HepG2 (cell line): ENCODE data around the gene RIMBP2. TPM values are rescaled to one million over a fixed set of nuclear protein-coding genes. Genes with fewer than 3 reads are reported as not detected.

ENCODE experiments used
- ATAC-seq: fragments of 200-7000 bp; cut with Tn5 transposase; 3 replicates; pipeline ENCODE4 v1.9.1; 2020; ENCODE audit warnings: mild to moderate bottlenecking, moderate library complexity
- BruUV-seq: library from RNA; stranded (reverse); fragments of 400-500 nt; replicated peaks from 2 replicates; lab custom pipeline; 2021; lab: Mats Ljungman, UMichigan
- CTCF ChIA-PET: fragments of 300-600 bp; formaldehyde crosslinking; extraction: SDS; loops from one replicate; lab custom pipeline; 2021; ENCODE audit warnings: low total read pairs, inconsistent platforms, low intra/inter-chr PET ratio; lab: Yijun Ruan, JAX
- POLR2A ChIA-PET: fragments of 350-600 bp; sonication (Branson Sonifier 250); formaldehyde crosslinking; loops from one replicate; lab custom pipeline; 2020; ENCODE audit warnings: antibody characterized with exemption, inconsistent platforms; lab: Yijun Ruan, JAX
- DNase-seq: peaks from one replicate; pipeline ENCODE4 v3.0.0-alpha.2; 2015; ENCODE audit warnings: low spot score
- FAIRE-seq: peaks from 3 replicates; lab custom pipeline; 2011; peaks lifted over from hg19 to GRCh38; lab: Jason Lieb, UNC
- H2AFZ ChIP-seq: one replicate; pipeline ENCODE4 v1.6.1; 2011; ENCODE audit warnings: low read length, inconsistent platforms
- H3K27ac ChIP-seq: fragments of 300-600 bp; 3 replicates; pipeline ENCODE4 v1.8.0; 2011; ENCODE audit warnings: mixed run types, mild to moderate bottlenecking, mixed read lengths, low read length, inconsistent platforms; ENCODE audit not compliant: insufficient read depth; ENCODE audit errors: extremely low read length
- H3K27me3 ChIP-seq, 2 experiments: fragments of 200-600 bp in 1 of 2; 2 replicates in 1 of 2; 3 replicates in 1 of 2; pipeline versions ENCODE4 v1.6.0 to v1.8.0; 2011; ENCODE audit warnings: low read length in 2 of 2, mild to moderate bottlenecking in 2 of 2, moderate library complexity in 2 of 2, inconsistent platforms in 1 of 2; ENCODE audit not compliant: insufficient read depth in 2 of 2, control insufficient read depth in 1 of 2
- H3K36me3 ChIP-seq, 2 experiments: fragments of 200-600 bp in 1 of 2; replicated peaks in 1 of 2; 2 replicates in 1 of 2; 3 replicates in 1 of 2; pipeline versions ENCODE4 v1.5.1 to v1.8.0; 2011; ENCODE audit warnings: low read length in 2 of 2, inconsistent platforms in 1 of 2; ENCODE audit not compliant: insufficient read depth in 2 of 2, control insufficient read depth in 1 of 2
- H3K4me1 ChIP-seq: 2 replicates; pipeline ENCODE4 v1.5.1; 2012; ENCODE audit warnings: low read length, inconsistent platforms; ENCODE audit not compliant: insufficient read depth
- H3K4me2 ChIP-seq: 2 replicates; pipeline ENCODE4 v1.6.0; 2011; ENCODE audit warnings: low read depth, low read length, inconsistent platforms
- H3K4me3 ChIP-seq, 3 experiments: fragments of 200-600 bp in 1 of 3; sonication (generic), shearing (Covaris generic) in 1 of 3; replicated peaks in 1 of 3; 2 replicates each; pipeline ENCODE4 v1.5.1; 2011 to 2016; ENCODE audit warnings: low read length in 3 of 3, inconsistent platforms in 2 of 3, low read depth in 2 of 3, mild to moderate bottlenecking in 2 of 3, control low read depth in 1 of 3, mixed read lengths in 1 of 3; ENCODE audit not compliant: insufficient read depth in 1 of 3
- H3K79me2 ChIP-seq: one replicate; pipeline ENCODE4 v1.6.1; 2011; ENCODE audit warnings: low read length, inconsistent platforms; ENCODE audit not compliant: insufficient read depth
- H3K9ac ChIP-seq: 2 replicates; pipeline ENCODE4 v1.6.0; 2011; ENCODE audit warnings: mild to moderate bottlenecking, low read depth, low read length, inconsistent platforms; ENCODE audit not compliant: insufficient read depth
- H3K9me3 ChIP-seq: 2 replicates; pipeline ENCODE4 v1.5.1; 2012; ENCODE audit warnings: mild to moderate bottlenecking, low read length
- H4K20me1 ChIP-seq: 2 replicates; pipeline ENCODE4 v1.6.0; 2011; ENCODE audit warnings: inconsistent platforms, mild to moderate bottlenecking, low read length, moderate library complexity; ENCODE audit not compliant: insufficient read depth
- IRF2 ChIP-seq: IDR thresholded peaks from 2 replicates; pipeline ENCODE4 v1.6.1; 2018; ENCODE audit warnings: missing genetic modification reagents, missing compliant biosample characterization
- JUND ChIP-seq: sonication (generic); formaldehyde crosslinking; IDR thresholded peaks from 2 replicates; pipeline ENCODE4 v1.8.0; 2022; ENCODE audit warnings: mild to moderate bottlenecking, missing genetic modification reagents
- MLLT10 ChIP-seq: sonication (generic); formaldehyde crosslinking; IDR thresholded peaks from 2 replicates; pipeline ENCODE4 v1.4.0; 2020; ENCODE audit warnings: missing genetic modification reagents
- MTA3 ChIP-seq: sonication (generic); formaldehyde crosslinking; IDR thresholded peaks from 2 replicates; pipeline ENCODE4 v1.4.0; 2020; ENCODE audit warnings: missing genetic modification reagents
- NONO ChIP-seq, 2 experiments: fragments of 450-650 bp in 1 of 2; sonication (generic) in 1 of 2; formaldehyde crosslinking in 1 of 2; IDR thresholded peaks in 1 of 2; conservative IDR thresholded peaks in 1 of 2; 2 replicates each; pipeline versions ENCODE4 v1.6.1 to v1.8.0; 2017 to 2022; ENCODE audit warnings: mild to moderate bottlenecking in 1 of 2, missing genetic modification reagents in 1 of 2, moderate library complexity in 1 of 2
- RBAK ChIP-seq: sonication (generic); formaldehyde crosslinking; IDR thresholded peaks from 2 replicates; pipeline ENCODE4 v1.5.1; 2020; ENCODE audit warnings: mild to moderate bottlenecking, missing genetic modification reagents
- ZFYVE20 ChIP-seq: sonication (generic); formaldehyde crosslinking; IDR thresholded peaks from 2 replicates; pipeline ENCODE4 v1.8.0; 2023; ENCODE audit warnings: low read depth, mild to moderate bottlenecking, moderate library complexity, missing genetic modification reagents, borderline replicate concordance
- ZNF224 ChIP-seq: sonication (generic); formaldehyde crosslinking; IDR thresholded peaks from 2 replicates; pipeline ENCODE4 v1.5.0; 2020; ENCODE audit warnings: mild to moderate bottlenecking, missing genetic modification reagents
- ZNF552 ChIP-seq: sonication (generic); formaldehyde crosslinking; IDR thresholded peaks from 2 replicates; pipeline ENCODE4 v1.9.0; 2022; ENCODE audit warnings: missing genetic modification reagents, mild to moderate bottlenecking, borderline replicate concordance
- ZNF841 ChIP-seq: sonication (generic); formaldehyde crosslinking; IDR thresholded peaks from 2 replicates; pipeline ENCODE4 v1.8.1; 2023; ENCODE audit warnings: missing genetic modification reagents, borderline replicate concordance
- WGBS: methylation state at CpG from one replicate; pipeline ENCODE4 v1.1.6; 2017; ENCODE audit warnings: low lambda C conversion rate; 5-methylcytosine and 5-hydroxymethylcytosine counted together
- in situ Hi-C: cut with HindIII; loops from 2 replicates; pipeline ENCODE4 v1.10.0; 2017; ENCODE audit warnings: low pct_unique_long_range_greater_than_20kb; ENCODE audit not compliant: extremely low pct_ligation_motif_present
- intact Hi-C: fragments of 100-400 bp; cut with micrococcal nuclease; formaldehyde crosslinking; loops from one replicate; pipeline ENCODE4 v1.10.0; 2022; ENCODE audit not compliant: unreplicated experiment
- polyA plus RNA-seq, 8 experiments: library from polyadenylated mRNA; depleted of rRNA in 3 of 8; stranded (reverse) in 7 of 8; unstranded in 1 of 8; fragments of >200 nt; fragmentation: Illumina TruSeq in 4 of 8; extraction: Trizol in 4 of 8; gene quantifications; 2 replicates each; pipeline versions ENCODE4 v1.2.1 to v1.2.3, GENCODE V29; 2011 to 2016; ENCODE audit warnings: low read depth in 4 of 8, missing spikeins in 1 of 8, mixed read lengths in 1 of 8; ENCODE audit not compliant: insufficient read depth in 1 of 8
- total RNA-seq, 5 experiments: library from RNA; depleted of rRNA; stranded (reverse); fragments of >200 nt; fragmentation: Illumina TruSeq; extraction: Trizol; gene quantifications; 2 replicates each; pipeline ENCODE4 v1.2.3, GENCODE V29; 2016; ENCODE audit warnings: low read depth in 1 of 5
- TF ChIP-seq, protein P1 (sequence below): sonication (generic); formaldehyde crosslinking; IDR thresholded peaks from 2 replicates; pipeline ENCODE4 v1.4.0; 2020; ENCODE audit warnings: missing genetic modification reagents
- TF ChIP-seq, protein P2 (sequence below): sonication (generic); formaldehyde crosslinking; IDR thresholded peaks from 2 replicates; pipeline ENCODE4 v1.4.0; 2020; ENCODE audit warnings: missing genetic modification reagents, borderline replicate concordance
- TF ChIP-seq, protein P3 (sequence below): IDR thresholded peaks from 2 replicates; pipeline ENCODE4 v1.6.1; 2016

The RIMBP2 gene
- total and polyA plus RNA-seq, 2 of the 13 experiments (the other 11 are each of a cell fraction or from before 2014, with no cell fraction given): 0.03 TPM; not detected in 1

DNA sequence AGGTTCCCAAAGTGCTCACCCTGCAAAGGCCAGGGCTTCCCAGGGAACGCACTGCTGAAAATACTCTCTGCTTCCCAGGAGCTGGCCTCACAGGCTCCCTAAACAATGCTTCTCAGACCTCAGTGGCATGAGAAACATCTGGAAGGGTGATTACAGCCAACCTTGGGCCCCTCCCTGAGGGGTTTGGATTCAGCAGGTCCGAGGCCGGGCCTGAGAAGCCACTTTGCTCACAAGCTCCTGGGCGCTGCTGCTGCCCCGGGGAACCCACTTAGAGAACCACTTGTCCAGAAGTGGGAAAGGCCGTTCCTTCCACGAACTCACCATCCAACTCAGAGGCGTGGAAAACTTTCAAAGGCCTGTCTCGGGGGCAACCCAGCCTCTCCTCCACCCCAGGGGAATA, 247.9 kb downstream of the RIMBP2 start (continued):
- TF ChIP-seq, protein P1, sequence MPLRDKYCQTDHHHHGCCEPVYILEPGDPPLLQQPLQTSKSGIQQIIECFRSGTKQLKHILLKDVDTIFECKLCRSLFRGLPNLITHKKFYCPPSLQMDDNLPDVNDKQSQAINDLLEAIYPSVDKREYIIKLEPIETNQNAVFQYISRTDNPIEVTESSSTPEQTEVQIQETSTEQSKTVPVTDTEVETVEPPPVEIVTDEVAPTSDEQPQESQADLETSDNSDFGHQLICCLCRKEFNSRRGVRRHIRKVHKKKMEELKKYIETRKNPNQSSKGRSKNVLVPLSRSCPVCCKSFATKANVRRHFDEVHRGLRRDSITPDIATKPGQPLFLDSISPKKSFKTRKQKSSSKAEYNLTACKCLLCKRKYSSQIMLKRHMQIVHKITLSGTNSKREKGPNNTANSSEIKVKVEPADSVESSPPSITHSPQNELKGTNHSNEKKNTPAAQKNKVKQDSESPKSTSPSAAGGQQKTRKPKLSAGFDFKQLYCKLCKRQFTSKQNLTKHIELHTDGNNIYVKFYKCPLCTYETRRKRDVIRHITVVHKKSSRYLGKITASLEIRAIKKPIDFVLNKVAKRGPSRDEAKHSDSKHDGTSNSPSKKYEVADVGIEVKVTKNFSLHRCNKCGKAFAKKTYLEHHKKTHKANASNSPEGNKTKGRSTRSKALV (CRISPR knock-in tag): no peak
- TF ChIP-seq, protein P2, sequence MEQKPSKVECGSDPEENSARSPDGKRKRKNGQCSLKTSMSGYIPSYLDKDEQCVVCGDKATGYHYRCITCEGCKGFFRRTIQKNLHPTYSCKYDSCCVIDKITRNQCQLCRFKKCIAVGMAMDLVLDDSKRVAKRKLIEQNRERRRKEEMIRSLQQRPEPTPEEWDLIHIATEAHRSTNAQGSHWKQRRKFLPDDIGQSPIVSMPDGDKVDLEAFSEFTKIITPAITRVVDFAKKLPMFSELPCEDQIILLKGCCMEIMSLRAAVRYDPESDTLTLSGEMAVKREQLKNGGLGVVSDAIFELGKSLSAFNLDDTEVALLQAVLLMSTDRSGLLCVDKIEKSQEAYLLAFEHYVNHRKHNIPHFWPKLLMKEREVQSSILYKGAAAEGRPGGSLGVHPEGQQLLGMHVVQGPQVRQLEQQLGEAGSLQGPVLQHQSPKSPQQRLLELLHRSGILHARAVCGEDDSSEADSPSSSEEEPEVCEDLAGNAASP: no peak
- no peak for TF ChIP-seq RBAK (CRISPR knock-in tag)
- no peak for TF ChIP-seq MLLT10
- no peak for TF ChIP-seq ZNF841 (CRISPR knock-in tag)
- no peak for TF ChIP-seq NONO (IDR thresholded peaks at IDR 0.05)
- TF ChIP-seq NONO (CRISPR knock-in tag; conservative IDR thresholded peaks at IDR 0.05): no peak
- TF ChIP-seq ZFYVE20: no peak
- no peak for TF ChIP-seq ZNF224 (CRISPR knock-in tag)
- TF ChIP-seq JUND (CRISPR knock-in tag): no peak
- TF ChIP-seq, all 625 proteins: peak for 0

DNA sequence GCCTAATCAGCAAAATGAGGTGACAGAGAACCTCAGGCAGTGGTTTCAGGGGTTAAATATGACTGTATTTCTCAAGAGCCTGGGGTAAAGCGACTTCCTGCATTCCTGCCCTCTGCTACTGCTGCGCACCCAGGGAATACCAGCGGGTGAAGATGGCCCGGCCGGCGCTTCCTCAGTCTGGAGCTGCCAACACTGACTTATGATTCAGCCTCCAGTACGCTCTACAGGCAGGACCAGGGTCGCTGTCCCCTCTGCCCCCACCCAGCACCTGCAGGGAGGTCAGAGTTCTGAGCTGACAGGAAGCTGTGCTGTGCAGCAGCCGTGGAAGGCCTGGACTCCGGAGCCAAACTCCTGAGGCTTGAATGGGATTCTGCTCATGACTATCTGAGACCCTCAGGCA, 250.5 kb downstream of the RIMBP2 start:
- TF ChIP-seq IRF2: no peak
- TF ChIP-seq ZNF552: no peak
- TF ChIP-seq, protein P3, sequence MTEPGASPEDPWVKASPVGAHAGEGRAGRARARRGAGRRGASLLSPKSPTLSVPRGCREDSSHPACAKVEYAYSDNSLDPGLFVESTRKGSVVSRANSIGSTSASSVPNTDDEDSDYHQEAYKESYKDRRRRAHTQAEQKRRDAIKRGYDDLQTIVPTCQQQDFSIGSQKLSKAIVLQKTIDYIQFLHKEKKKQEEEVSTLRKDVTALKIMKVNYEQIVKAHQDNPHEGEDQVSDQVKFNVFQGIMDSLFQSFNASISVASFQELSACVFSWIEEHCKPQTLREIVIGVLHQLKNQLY: no peak
- no peak for TF ChIP-seq MTA3 (CRISPR knock-in tag)
- BruUV-seq: no TSS peak
- H3K4me1 ChIP-seq: no peaks in the 10 kb centered on the region
- H2AFZ ChIP-seq: no peak overlapping the region
- H3K27me3 ChIP-seq: no peaks in the 10 kb centered on the region; a peak in 1 of 5 replicates
- peaks cover 17% of the 10 kb centered on the region for H3K9me3 ChIP-seq
- no peak overlapping the region for H3K4me3 ChIP-seq
- no peaks in the 10 kb centered on the region for H3K36me3 ChIP-seq
- FAIRE-seq: no peak
- no peaks in the 10 kb centered on the region for H4K20me1 ChIP-seq
- no peaks in the 10 kb centered on the region for H3K79me2 ChIP-seq
- no peak for ATAC-seq
- in situ Hi-C loops: no loop called here
- no peak overlapping the region for H3K9ac ChIP-seq
- intact Hi-C loops: loop anchor here (10.0 kb wide), 1 partner anchor 279 kb away; no protein-coding TSS in a partner anchor
- H3K27ac ChIP-seq: no peak overlapping the region
- DNase-seq: no peak
- 0% methylated on average over 2 of the region's 10 CpGs for WGBS
- POLR2A ChIA-PET: no interaction called here
- CTCF ChIA-PET: no interaction called here
- H3K4me2 ChIP-seq: no peak overlapping the region
